ENCODE data around the gene XIRP1.
"Not testable (repeated sequence)": the region's sequence is repeated elsewhere in the genome, so short reads cannot be mapped to it uniquely, and the experiment has no call there.

Gene XIRP1

DNA sequence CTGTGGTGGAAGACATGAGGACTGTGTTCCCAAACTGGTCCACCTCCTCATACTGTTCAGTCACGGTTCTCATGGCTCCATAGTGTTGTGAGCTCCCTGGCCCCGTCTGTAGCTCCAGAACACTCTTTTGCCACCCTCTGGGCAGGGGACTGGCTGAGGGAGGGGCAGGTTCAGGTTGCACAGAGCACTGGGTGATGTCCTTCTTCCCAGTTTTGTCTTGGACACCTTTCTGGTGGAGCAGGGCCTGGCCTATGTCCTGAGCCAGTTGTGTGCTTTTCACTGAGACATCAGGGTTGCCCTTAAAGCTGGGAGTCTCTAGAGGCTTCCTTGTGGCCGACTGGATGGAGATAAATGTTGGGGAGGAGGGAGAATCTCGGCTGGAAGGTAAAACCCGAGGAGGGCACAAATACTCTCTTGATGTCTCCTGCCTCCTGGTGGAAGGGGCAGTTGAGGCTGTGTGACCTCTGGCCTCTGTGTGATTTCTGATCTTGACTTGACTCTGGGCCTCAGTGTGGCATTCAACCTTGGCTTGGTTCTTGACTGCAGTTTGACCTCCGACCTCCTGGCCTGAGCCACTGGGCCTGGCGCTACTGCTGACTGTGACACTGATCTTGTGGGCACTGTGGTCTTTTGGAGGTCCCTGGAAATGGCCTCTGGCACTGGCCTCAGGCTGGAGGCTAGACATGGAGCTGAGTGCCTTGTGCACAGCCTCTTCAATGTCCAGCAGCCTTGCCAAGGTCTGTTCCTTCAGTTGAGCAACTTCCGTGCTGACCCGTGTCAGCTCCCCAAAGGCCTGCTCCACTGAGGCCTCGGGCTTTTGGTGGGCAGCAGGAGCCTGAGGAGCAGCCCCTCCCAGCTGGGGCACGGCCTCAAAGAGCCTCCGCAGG lies 8.1 kb downstream of the XIRP1 start:
- DNase-seq = no peak

DNA sequence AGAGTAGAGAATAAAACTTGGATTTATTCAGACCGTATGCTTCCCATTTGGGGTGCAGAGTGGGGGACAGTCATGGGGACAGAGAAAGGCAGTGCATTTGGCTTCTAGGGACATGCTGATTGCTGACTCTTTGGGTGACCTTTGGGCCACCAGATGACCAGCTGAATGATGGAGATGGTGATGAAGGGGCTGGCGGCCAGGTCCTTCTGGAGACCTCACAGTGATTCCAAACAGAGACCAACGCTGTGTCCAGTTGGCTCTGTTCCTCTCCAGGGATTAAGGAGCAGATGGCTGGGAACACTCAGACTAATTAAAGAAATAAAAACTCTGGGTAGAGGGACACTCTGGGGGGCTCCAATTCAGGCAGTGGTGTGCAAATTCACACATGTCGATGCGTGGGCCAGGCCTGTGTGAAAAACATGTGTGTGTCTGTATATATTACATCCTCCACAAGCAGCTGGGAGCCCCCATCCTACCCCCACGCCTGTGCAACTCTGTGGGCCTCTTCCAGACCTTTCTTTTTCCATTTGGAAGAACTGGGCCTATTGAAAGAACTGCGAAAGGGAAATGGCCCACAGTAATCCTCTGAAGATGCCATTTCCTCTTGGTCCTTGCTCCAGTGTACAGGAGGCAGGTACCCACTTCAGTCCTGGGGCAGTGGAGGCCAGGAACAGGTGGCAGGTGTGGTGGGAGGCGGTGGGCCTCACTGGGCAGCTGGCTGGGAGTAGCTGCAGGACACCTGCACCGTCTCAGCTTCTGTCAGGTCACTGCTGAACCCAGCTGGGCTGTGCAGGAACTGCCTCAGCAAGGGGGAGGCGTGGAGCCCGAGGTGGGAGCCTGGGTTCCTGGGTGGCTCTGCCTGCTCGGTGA lies 8.9 kb downstream of the XIRP1 start:
- no peak for DNase-seq

DNA sequence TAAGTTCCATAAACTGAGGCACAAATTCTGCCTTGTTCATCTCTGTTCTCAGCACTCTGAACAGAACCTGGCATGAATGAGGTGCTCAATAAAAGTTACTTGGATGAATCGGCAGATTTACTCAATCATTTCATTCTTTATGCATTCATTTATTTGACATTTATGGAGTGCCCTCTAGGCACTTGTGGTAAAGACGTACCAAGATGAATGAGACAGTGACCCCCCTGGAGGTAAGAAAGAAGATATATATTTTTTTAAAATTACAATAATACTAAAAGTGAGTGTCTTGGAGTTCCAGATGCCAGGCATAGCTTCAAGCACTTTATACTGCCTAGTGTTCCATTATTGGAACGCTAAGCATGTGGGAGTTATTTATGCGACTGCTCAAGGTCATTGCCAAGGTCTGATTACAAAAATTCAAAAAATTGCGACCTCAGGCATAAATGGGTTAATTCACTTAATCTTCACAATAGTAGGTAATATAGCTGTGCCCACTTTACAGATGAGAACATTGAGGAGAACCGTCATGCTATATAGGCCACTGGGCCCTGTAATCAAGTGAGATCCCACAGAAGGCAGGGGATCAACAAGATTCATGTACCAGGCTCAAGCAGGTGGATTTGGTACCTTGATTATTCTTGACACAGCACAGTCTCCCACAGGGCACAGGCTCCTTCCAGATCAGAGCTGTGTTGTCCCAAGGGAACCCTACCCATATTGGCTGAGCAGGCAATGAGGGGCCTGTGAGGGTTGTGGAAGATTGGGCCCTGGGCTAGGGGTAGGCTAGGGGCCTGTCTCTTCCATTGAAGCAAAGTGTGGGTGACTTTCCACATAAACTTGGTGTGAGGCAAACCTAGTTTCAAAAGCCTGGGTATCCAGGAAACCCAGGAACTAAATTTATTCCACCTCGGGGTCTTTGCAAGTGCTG lies 10.7 kb downstream of the XIRP1 start:
- DNase-seq = no peak

DNA sequence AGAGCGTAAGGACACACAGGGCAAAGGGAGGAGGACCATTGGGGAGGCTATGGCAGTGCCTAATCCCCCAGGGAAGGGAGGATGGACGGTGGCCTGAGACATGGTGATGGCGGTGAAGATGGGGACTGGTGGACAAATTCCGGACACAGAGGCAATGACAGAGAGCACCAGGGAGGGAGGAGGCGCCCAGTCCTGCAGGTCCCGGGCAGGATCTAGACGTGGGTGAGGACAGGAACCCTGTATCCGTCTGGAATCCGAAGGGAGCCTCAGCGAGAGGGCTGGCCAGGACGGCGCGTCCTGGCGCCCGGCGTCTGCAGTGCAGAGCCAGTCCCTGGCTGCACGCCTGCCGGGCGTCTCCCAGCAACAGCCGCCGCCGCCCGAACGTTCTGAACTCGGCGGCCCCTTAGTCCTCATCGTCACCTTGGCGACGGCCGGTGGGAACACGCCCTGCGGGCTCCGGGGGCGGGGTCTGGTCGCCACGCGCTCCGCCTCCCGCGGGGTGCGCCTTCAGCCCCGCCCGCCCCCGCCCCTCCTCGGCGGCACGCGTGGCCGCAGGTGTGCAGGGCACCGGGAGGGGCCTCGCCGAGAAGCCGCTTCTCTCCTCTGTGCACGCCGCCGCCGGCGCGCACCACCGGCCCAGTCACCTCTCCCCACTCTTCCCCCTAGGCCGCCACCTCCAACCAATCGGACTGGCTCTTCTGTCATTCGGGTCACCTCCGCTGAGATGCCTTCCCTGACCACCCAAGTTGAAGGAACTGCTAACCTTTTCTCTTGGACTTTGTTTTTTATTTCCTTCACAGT lies 11.6 kb downstream of the XIRP1 start:
- DNase-seq = peak; percentile 74

DNA sequence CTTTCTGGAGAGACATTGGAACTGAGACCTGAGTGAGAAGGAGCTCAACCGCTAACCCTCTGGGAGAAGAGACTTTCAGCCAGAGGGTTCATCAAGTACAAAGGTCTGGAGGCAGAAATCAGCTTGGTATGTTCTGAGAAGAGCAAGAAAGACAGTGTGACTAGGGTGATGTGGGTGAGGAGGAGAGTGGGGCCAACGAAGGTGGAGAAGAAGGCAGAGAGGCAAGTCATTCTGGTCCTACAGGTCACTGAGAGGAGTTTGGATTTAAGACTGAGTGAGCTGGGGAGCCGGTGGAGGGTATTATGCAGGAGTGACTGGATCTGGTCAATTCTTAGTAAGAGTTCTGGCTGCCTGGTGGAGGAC lies 12.2 kb downstream of the XIRP1 start:
- no peak for DNase-seq

DNA sequence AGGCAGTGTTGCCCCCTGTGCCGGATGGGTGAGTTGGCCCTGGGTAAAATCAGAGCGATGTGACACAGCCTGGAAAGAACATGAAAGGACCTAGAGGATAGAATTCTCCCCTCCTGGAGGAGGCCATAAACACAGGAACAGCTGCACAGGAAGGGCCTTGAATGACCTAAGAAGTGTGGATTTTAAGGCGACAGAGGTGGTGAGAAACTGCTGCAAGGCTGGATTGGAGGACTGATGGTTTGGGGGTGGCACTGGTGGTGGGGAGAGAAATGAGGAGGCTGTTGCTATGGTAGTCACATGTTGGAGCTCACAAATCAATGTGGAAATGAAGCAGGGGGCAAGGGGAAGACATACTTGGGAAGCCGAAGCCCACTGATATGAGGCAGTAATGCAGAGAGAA lies 13.8 kb downstream of the XIRP1 start:
- DNase-seq = peak; percentile 18

DNA sequence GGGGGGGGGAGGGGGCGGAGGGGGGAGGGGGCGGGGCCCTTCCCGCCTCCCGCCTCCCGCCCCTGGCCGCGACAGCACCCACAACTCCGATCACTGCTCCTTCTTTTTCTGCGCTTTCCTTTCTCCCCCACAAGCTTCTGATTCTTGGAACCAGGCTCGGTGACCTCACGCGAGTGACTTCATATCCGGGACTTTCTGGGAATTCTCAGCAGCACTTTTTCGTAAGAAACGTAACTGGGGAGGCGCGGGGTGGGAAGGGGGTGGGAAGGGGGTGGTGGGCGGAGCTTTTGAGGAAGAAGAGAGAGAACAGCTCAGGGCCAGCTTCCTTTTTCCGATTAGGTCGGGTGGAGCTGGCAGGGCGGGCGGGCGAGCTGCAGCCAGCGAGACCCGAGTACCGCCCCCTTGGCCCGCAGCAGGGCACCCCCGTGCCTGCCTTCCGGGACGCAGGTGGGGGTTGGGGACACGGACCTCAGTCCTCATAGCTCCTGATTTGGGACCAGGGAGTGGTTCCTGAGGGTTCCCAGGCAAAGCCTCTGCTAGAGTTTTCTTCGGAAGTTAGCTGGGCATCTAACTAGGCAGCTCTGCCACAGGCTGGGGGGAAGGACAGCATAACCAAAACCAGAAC lies 14.6 kb downstream of the XIRP1 start:
- peak; percentile 97 for DNase-seq

DNA sequence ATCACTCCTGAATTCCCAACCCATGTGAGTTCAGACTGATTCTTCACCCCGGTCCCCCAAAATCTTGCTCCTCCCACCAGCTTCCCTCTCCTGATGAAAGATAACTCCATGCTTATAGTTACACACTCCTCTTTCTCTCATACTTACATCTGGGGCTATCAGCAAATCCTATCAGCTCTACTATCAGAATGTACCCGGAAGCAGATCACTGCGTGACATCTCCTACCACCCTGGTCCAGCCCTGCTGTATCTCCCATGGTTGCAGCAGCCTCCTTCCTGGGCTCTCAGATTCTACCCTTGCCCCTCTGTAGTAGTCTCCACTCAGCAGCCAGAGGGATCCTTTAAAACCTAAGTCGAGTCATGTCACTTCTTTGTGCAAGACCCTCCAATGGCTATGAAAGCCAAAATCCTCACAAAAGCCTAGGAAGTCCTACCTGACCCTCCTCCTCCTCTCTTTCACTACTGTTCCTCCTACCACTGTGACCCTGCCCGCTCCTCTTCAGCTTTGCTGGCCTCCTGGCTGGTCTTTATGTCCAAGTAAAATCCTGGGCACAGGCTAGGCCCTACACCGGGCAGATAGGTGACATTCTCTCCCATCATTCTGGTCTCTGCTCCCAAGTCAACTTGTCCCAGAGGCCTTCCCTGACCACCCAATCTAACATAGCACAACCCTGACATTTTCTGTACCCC lies 16.2 kb downstream of the XIRP1 start:
- no peak for DNase-seq

DNA sequence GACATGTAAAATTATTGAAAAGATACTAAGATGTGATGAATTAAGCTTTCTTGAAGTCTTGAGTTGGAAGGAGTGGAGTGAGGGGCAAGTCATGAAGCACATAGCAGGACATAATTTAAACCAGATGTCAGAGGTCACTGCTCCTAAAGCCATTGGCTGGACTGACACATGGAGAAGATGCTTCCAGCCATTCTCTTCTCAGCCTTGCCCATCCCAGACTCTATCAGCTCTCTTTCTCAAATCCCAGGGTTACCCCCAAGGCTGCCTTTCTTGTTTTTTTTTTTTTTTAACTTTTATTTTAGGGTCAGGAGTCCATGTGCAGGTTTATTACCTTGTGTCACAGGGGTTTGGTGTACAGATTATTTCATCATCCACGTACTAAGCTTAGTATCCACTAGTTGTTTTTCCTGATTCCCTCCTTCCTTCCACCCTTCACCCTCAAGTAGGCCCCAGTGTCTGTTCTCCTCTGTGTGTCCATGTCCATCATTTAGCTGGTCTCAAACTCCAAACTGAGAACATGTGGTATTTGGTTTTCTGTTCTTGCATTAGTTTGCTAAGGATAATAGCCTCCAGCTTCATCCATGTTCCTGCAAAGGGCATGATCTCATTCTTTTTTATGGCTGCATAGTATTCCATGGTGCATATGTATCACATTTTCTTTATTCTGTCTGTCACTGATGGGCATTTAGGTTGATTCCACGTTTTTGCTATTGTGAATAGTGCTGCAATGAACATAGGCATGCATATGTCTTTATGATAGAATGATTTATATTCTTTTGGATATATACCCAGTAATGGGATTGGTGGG lies 18.9 kb downstream of the XIRP1 start:
- no peak for DNase-seq

DNA sequence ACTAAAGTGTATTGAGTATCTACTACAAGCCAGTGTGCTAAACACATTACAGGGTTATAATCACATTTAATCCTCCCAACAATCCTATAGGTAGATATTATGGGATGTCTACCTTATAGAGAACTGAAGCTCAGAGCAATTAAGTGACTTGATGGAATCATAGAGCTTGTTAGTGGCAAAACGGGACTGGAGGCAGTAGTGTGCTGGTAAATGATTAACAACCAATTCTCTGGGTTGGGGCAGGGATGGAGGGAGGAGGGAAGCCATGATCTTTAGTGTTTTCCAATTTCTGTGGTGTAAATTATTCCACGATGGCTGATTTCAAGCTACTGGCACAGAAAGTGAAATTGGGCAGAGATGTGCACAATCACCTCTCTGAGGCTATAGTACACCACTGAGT lies 20.5 kb downstream of the XIRP1 start:
- no peak for DNase-seq

DNA sequence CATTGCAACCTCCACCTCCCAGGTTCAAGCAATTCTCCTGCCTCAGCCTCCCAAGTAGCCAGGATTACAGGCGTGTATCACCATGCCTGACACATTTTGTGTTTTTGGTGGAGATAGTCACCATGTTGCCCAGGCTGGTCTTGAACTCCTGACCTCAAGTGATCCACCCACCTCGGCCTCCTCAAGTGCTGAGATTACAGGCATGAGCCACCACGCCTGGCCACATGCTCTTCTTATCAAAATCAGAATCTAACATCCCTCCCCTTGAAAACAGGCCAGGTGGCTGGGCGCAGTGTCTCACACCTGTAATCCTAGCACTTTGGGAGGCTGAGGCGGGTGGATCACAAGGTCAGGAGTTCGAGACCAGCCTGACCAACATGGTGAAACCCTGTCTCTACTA lies 21.5 kb downstream of the XIRP1 start:
- DNase-seq = not testable (repeated sequence)

DNA sequence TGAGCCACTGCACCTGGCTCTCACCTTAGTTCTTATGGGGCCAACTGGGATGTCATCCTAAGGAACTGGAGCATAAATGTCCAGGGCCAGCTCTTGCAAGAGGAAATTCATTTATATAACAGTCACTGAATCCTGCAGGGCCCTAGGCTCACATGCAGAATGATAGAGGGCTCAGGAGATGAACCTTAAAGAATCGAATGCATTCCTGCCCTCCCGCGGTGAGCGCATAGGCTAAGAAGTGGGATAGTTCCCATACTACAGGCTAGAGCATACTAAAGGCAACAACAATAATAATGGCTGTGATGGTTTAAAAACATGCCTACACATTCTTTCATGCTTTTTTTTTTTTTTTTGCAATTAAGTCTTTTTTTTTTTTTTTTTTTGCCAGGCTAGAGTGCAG lies 21.9 kb downstream of the XIRP1 start:
- no peak for DNase-seq

DNA sequence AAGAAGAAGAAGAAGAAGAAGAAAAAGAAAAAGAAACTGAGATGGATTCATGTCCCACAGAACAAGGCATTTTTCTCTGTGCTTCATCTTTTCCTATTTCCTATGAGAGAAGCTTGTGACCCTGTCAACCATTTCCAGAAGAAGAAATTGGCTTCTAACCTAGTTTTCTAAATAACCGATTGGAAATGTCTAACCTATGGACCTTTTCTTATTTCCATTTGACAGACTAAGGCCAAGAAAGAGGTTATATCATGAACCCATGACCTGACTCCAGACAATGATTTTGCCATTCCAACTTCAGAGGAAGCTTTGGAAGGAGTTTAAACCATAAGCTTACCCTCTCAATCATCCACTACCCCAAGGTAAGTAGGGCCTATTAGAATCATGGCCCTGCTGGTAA lies 22.7 kb downstream of the XIRP1 start:
- peak; percentile 61 for DNase-seq

DNA sequence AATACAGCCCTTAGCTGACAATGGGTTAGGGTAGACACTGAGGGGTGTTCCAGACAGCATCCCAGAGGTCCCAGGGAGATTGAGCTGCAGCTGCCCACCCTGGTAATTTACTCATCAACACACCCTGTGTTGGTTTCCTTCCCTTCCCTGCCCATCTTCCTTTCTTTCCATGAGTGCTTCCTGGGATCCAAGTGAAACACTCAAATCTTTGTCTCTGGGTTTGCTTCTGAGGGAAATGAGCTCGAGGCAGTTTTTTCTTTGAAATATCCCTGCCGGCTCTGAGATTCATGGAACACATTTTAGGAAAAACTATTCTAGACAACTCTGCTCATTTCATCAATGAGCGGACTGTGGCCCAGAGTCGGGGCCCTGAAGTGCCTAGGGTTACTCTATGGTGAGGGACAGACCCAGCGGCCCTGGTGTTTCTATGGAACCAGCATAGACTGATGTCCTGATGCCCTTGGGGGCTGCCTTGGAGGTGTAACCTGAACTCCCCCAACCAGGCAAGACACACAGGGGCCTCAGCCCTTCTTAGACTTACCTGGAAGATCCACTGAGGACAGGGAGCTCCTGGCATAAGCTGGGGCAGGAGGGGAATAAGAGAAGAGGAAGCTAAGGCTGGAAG lies 24.1 kb downstream of the XIRP1 start:
- no peak for DNase-seq

DNA sequence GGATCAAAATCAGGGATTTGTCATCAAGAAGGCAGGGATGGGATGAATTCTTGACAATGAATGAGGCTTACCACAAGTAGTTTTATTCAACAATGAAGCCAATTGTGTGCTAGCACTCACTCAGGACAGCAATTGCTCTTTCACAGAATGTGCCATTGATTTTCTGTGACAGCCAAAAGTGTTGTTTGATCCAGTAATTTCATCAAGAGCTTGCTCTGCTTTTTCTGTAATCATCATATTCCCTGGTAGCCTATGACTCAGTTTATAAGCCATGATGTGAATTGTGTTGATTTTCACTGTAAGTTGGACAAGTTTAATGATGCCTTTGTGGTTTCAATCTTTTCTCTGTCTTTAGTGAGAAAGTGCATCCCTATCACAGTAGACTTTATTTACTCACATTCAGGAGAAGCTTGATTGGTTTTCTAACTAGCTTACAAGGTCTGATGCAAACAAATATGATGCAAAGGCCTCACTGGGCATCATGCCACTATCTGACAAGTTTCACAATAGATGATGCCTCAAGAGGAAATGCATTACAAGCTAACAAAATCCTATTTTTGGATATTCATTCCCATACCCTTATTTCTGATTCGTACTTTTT lies 25.4 kb downstream of the XIRP1 start:
- peak; percentile 95 for DNase-seq

DNA sequence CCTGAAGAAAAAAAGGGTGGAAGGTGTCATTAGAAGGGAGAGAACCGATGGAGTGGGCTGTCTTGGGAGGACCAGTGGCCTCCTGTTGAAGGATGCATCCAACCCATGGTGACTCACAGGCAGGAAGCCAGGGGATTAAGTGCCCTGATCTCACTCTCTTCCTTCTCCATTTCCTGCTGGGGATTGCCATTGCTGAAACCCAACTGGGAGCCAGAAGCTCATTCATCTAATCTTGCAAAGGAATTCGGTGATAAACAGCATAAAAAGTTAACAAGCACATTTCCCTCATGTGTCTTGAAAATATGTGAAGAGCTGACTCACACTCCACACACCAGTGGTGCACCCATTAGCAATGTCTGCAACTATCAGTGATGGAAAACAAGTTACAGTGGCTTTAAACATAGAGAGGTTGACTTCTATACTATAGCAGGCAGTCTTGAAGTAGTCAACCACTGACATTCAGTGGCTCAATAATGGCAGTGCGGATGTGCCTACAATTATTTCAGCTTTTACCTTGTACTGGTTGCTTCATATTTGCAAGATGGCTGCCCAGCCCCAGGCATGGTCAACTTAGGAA lies 26.2 kb downstream of the XIRP1 start:
- DNase-seq = peak; percentile 68

DNA sequence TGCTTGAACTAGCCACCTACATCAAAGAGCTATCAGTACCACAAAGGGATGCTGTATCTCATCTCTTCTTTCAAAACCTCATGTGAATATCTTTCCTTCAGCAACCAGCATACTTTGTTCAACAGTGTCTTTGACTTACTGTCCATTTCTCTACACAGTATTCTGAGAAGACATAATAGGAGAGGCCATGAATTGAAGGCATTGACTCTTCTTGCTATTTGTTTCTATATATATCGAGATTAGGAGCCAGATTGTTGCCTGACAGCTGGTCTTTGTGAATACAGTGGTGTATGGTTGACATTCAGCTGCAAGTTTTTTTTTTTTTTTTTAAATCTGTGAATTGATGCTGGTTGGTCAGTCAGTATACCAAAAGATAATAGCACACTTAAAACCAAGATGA lies 26.9 kb downstream of the XIRP1 start:
- no peak for DNase-seq

DNA sequence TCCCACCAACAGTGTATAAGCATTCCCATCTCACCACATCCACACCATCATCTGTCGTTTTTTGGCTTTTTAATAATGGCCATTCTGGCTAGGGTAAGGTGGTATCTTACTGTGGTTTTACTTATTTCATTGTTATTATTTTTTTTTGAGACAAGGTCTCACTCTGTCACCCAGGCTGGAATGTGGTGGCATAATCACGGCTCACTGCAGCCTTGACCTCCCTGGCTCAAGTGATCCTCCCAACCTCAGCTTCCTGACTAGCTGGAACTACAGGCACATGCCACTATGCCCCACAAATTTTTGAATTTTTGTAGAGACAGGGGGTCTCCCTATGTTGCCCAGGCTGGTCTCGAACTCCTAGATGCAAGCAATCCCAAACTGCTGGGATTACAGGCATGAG lies 28.0 kb downstream of the XIRP1 start:
- no peak for DNase-seq
